K562 (cell line): ENCODE data around the gene DHRS11. TPM values are rescaled to one million over a fixed set of nuclear protein-coding genes. Genes with fewer than 3 reads are reported as not detected.

Experiments
- ATAC-seq: fragments of 200-7000 bp; cut with Tn5 transposase; 3 replicates; pipeline ENCODE4 v1.9.1; 2020; ENCODE audit warnings: moderate library complexity
- BruUV-seq: library from RNA; stranded (reverse); fragments of 400-500 nt; replicated peaks from 2 replicates; lab custom pipeline; 2021; lab: Mats Ljungman, UMichigan
- CTCF ChIA-PET: fragments of 300-600 bp; formaldehyde crosslinking; extraction: SDS; loops from one replicate; lab custom pipeline; 2021; ENCODE audit warnings: low intra/inter-chr PET ratio; lab: Yijun Ruan, JAX
- POLR2A ChIA-PET: fragments of 300-600, 350-650 bp; sonication (Branson Sonifier 250); formaldehyde crosslinking; extraction: SDS; loops from one replicate; lab custom pipeline; 2021; ENCODE audit warnings: antibody characterized with exemption, inconsistent platforms; lab: Yijun Ruan, JAX
- DNase-seq, 4 experiments: peaks; one replicate each; pipeline versions ENCODE4 v3.0.0 to v3.0.0-alpha.2; 2011 to 2018; ENCODE audit warnings: low spot score in 3 of 4, mixed read lengths in 3 of 4; ENCODE audit errors: extremely low read depth in 1 of 4
- FAIRE-seq: peaks from 2 replicates; lab custom pipeline; 2011; peaks lifted over from hg19 to GRCh38; lab: Jason Lieb, UNC
- H2AFZ ChIP-seq: 2 replicates; pipeline ENCODE4 v1.6.0; 2011; ENCODE audit warnings: low read depth, low read length, control low read depth, inconsistent platforms
- H3K27ac ChIP-seq: fragments of 200-600 bp; 3 replicates; pipeline ENCODE4 v1.8.0; 2011; ENCODE audit warnings: low read depth, mild to moderate bottlenecking, control low read depth, inconsistent platforms, low read length, moderate library complexity, mixed read lengths; ENCODE audit errors: extremely low read depth
- H3K27me3 ChIP-seq, 2 experiments: fragments of 300-600 bp in 1 of 2; 2 replicates in 1 of 2; 3 replicates in 1 of 2; pipeline versions ENCODE4 v1.6.0 to v1.8.0; 2011; ENCODE audit warnings: inconsistent platforms in 2 of 2, low read length in 2 of 2, mild to moderate bottlenecking in 1 of 2, mixed read lengths in 1 of 2, moderate library complexity in 1 of 2; ENCODE audit not compliant: control insufficient read depth in 2 of 2, insufficient read depth in 2 of 2
- H3K36me3 ChIP-seq: fragments of 300-600 bp; 3 replicates; pipeline ENCODE4 v1.8.0; 2011; ENCODE audit warnings: mild to moderate bottlenecking, low read length, inconsistent platforms; ENCODE audit not compliant: control insufficient read depth, insufficient read depth
- H3K4me1 ChIP-seq, 2 experiments: fragments of 200-600 bp in 1 of 2; replicated peaks in 1 of 2; 2 replicates in 1 of 2; 3 replicates in 1 of 2; pipeline versions ENCODE4 v1.5.1 to v1.8.0; 2011; ENCODE audit warnings: inconsistent platforms in 2 of 2, low read length in 2 of 2, mild to moderate bottlenecking in 1 of 2, mixed read lengths in 1 of 2, moderate library complexity in 1 of 2; ENCODE audit not compliant: control insufficient read depth in 2 of 2, insufficient read depth in 2 of 2
- H3K4me2 ChIP-seq: 2 replicates; pipeline ENCODE4 v1.6.1; 2011; ENCODE audit warnings: low read length, control low read depth, inconsistent platforms, mixed read lengths; ENCODE audit not compliant: insufficient read depth
- H3K4me3 ChIP-seq: fragments of 200-600 bp; sonication (generic), shearing (Covaris generic); 2 replicates; pipeline ENCODE4 v1.5.1; 2016; ENCODE audit warnings: control low read depth, inconsistent platforms
- H3K79me2 ChIP-seq: fragments of 200-600 bp; 3 replicates; pipeline ENCODE4 v1.8.0; 2011; ENCODE audit warnings: low read length, inconsistent platforms; ENCODE audit not compliant: control insufficient read depth, insufficient read depth
- H3K9ac ChIP-seq, 2 experiments: 2 replicates each; pipeline versions ENCODE4 v1.6.0 to v1.6.1; 2011; ENCODE audit warnings: low read depth in 2 of 2, low read length in 2 of 2, control low read depth in 1 of 2, inconsistent platforms in 1 of 2, mild to moderate bottlenecking in 1 of 2, mixed read lengths in 1 of 2; ENCODE audit not compliant: insufficient read depth in 1 of 2
- H3K9me1 ChIP-seq: one replicate; pipeline ENCODE4 v1.6.0; 2011; ENCODE audit warnings: inconsistent platforms, mild to moderate bottlenecking, low read length, moderate library complexity; ENCODE audit not compliant: control insufficient read depth, insufficient read depth
- H3K9me3 ChIP-seq: replicated peaks from 2 replicates; pipeline ENCODE4 v1.5.1; 2011; ENCODE audit warnings: low read depth, low read length, inconsistent platforms; ENCODE audit not compliant: control insufficient read depth, insufficient read depth
- H4K20me1 ChIP-seq: replicated peaks from 2 replicates; pipeline ENCODE4 v1.6.1; 2011; ENCODE audit warnings: low read length, inconsistent platforms, mixed read lengths; ENCODE audit not compliant: control insufficient read depth, insufficient read depth
- ATF3 ChIP-seq, 2 experiments: fragments of 450-650 bp in 1 of 2; sonication (generic) in 1 of 2; formaldehyde crosslinking in 1 of 2; IDR thresholded peaks in 1 of 2; conservative IDR thresholded peaks in 1 of 2; 2 replicates each; pipeline versions ENCODE4 v1.6.1 to v1.8.1; 2016 to 2023; ENCODE audit warnings: mild to moderate bottlenecking in 2 of 2, moderate library complexity in 2 of 2, inconsistent platforms in 1 of 2, missing genetic modification reagents in 1 of 2
- CBX5 ChIP-seq: IDR thresholded peaks from 2 replicates; pipeline ENCODE4 v1.6.1; 2014; ENCODE audit warnings: low read depth, borderline replicate concordance
- EWSR1 ChIP-seq: fragments of 450-650 bp; IDR thresholded peaks from 2 replicates; pipeline ENCODE4 v1.6.1; 2018; ENCODE audit warnings: borderline replicate concordance, mild to moderate bottlenecking, low read depth, moderate library complexity; ENCODE audit not compliant: partially characterized antibody
- FUS ChIP-seq: fragments of 200-400 bp; formaldehyde crosslinking; optimal IDR thresholded peaks from 2 replicates; pipeline ENCODE3; 2017; ENCODE audit warnings: low read depth, low read length
- HIVEP1 ChIP-seq: fragments of 250-450 bp; sonication (Bioruptor Pico); IDR thresholded peaks from 2 replicates; pipeline ENCODE4 v1.4.0; 2020; ENCODE audit warnings: mild to moderate bottlenecking
- MNT ChIP-seq, 2 experiments: fragments of 450-650 bp; conservative IDR thresholded peaks; 2 replicates each; pipeline ENCODE4 v1.6.1; 2017; ENCODE audit warnings: mild to moderate bottlenecking in 2 of 2, moderate library complexity in 2 of 2
- NFYB ChIP-seq: IDR thresholded peaks from 2 replicates; pipeline ENCODE4 v1.6.1; 2011; ENCODE audit warnings: mild to moderate bottlenecking, moderate library complexity; ENCODE audit not compliant: insufficient read length; ENCODE audit errors: extremely low read depth
- NKRF ChIP-seq: fragments of 450-650 bp; IDR thresholded peaks from 2 replicates; pipeline ENCODE4 v1.6.1; 2016; ENCODE audit warnings: borderline replicate concordance
- NONO ChIP-seq, 2 experiments: fragments of 200-400 bp in 1 of 2; fragments of 450-650 bp in 1 of 2; formaldehyde crosslinking in 1 of 2; IDR thresholded peaks; 2 replicates each; pipeline ENCODE4 v1.6.1; 2017; ENCODE audit warnings: low read depth in 2 of 2, mild to moderate bottlenecking in 2 of 2, moderate library complexity in 2 of 2, low read length in 1 of 2
- TCFL5 ChIP-seq: fragments of 250-450 bp; sonication (Bioruptor Pico); conservative IDR thresholded peaks from 2 replicates; pipeline ENCODE4 v1.6.1; 2021; ENCODE audit warnings: mild to moderate bottlenecking, moderate library complexity, matching md5 sums
- XRCC3 ChIP-seq: fragments of 450-650 bp; IDR thresholded peaks from 2 replicates; pipeline ENCODE4 v1.6.1; 2017; ENCODE audit warnings: mild to moderate bottlenecking, moderate library complexity
- ZBTB34 ChIP-seq: fragments of 250-450 bp; sonication (Bioruptor Pico); IDR thresholded peaks from 2 replicates; pipeline ENCODE4 v1.8.0; 2021; ENCODE audit warnings: mild to moderate bottlenecking, moderate library complexity
- ZC3H8 ChIP-seq: fragments of 450-650 bp; IDR thresholded peaks from 2 replicates; pipeline ENCODE4 v1.6.1; 2017
- ZNF668 ChIP-seq: fragments of 250-450 bp; sonication (Bioruptor Pico); IDR thresholded peaks from 2 replicates; pipeline ENCODE4 v1.8.0; 2022; ENCODE audit warnings: mild to moderate bottlenecking, inconsistent platforms
- ZNF785 ChIP-seq: fragments of 250-450 bp; sonication (Bioruptor Pico); IDR thresholded peaks from 2 replicates; pipeline ENCODE4 v1.4.0; 2020; ENCODE audit warnings: mild to moderate bottlenecking
- WGBS: fragments of 100-300 bp; shearing (Covaris generic); methylation state at CpG from one replicate; pipeline ENCODE4 v1.1.6; 2016; ENCODE audit warnings: low coverage, mixed read lengths; ENCODE audit not compliant: insufficient coverage; ENCODE audit errors: missing lambda C conversion rate; 5-methylcytosine and 5-hydroxymethylcytosine counted together
- in situ Hi-C: fragments of 300-500 bp; cut with MboI; formaldehyde crosslinking; loops from 4 replicates; pipeline ENCODE4 v1.15.0; 2018; ENCODE audit warnings: inconsistent platforms, mixed read lengths
- intact Hi-C: fragments of 100-400 bp; cut with micrococcal nuclease; formaldehyde crosslinking; loops from 2 replicates; pipeline ENCODE4 v1.14.2; 2022
- polyA plus RNA-seq, 8 experiments: library from polyadenylated mRNA; depleted of rRNA in 4 of 8; stranded (reverse) in 5 of 8; unstranded in 3 of 8; fragments of >200 nt; fragmentation: Nextera tagmentation in 2 of 8; fragmentation: Illumina TruSeq in 1 of 8; extraction: Ambion mirVana in 2 of 8; extraction: Trizol in 1 of 8; gene quantifications; 2 replicates each; pipeline versions ENCODE4 v1.2.1 to v1.2.3, GENCODE V29; 2011 to 2014; ENCODE audit warnings: inconsistent platforms in 1 of 8, missing spikeins in 1 of 8
- total RNA-seq, 7 experiments: library from RNA; depleted of rRNA in 6 of 7; stranded (reverse); fragments of >200 nt in 6 of 7; fragmentation: Illumina TruSeq in 2 of 7; extraction: Trizol in 2 of 7; gene quantifications; 2 replicates each; pipeline versions ENCODE4 v1.2.1 to v1.2.3, GENCODE V29; 2011 to 2021; ENCODE audit warnings: low replicate concordance in 1 of 7

Gene DHRS11
- total and polyA plus RNA-seq, 9 of the 15 experiments (the other 6 are each of a cell fraction or from before 2014, with no cell fraction given): 15.2 to 123 (median 59.8) TPM

- TF ChIP-seq NKRF (no peak), CBX5 (no peak), HIVEP1 (CRISPR knock-in tag) (no peak), NONO (IDR thresholded peaks at IDR 0.05; ENCODE audit: low read depth in 2 of 2, low read length in 1 of 2) (no peak), ZBTB34 (CRISPR knock-in tag) (no peak)
These were observed 13.0 kb upstream of the DHRS11 start (continued) for GRCh38 chr17:36578671-36579070.

- Histone ChIP-seq H3K4me1 (no peaks in the 10 kb centered on the region), H3K9me3 (no peaks in the 10 kb centered on the region), H3K27me3 (no peaks in the 10 kb centered on the region), H3K36me3 (peaks cover 87% of the 10 kb centered on the region), H3K4me2 (no peak overlapping the region), H3K79me2 (peaks cover 5% of the 10 kb centered on the region; the same call in 1 of the 3 replicates), H3K4me3 (no peak overlapping the region), H3K9me1 (no peaks in the 10 kb centered on the region), H3K9ac (no peak overlapping the region), H3K27ac (no peak overlapping the region), H4K20me1 (no peaks in the 10 kb centered on the region), H2AFZ (no peak overlapping the region)
- ATAC-seq: no peak
- ChIA-PET CTCF (no interaction called here), POLR2A (interaction anchor here (1.0 to 4.0 kb wide), 3 partner anchors 10 to 17 kb away, joined by 3 to 19 read pairs (median 10); partner anchors contain the start of gene MRM1)
- 71% methylated on average over 1 of the region's 1 CpG for WGBS
- no TSS peak for BruUV-seq
- no peak for TF ChIP-seq NFYB
- TF ChIP-seq ZNF668 (CRISPR knock-in tag): no peak
- no peak for TF ChIP-seq ZC3H8
- no peak for TF ChIP-seq ATF3 (IDR thresholded peaks at IDR 0.05)
- TF ChIP-seq ATF3 (CRISPR knock-in tag; conservative IDR thresholded peaks at IDR 0.05): no peak
- TF ChIP-seq TCFL5 (CRISPR knock-in tag): no peak
- no peak for TF ChIP-seq FUS
- no peak for TF ChIP-seq ZNF785 (CRISPR knock-in tag)
- TF ChIP-seq MNT (conservative IDR thresholded peaks at IDR 0.05): no peak
- TF ChIP-seq XRCC3: no peak
- TF ChIP-seq EWSR1: no peak
- FAIRE-seq: no peak
- intact Hi-C loops (no loop called here), in situ Hi-C loops (no loop called here)
- no peak for DNase-seq
These were observed 7.9 kb upstream of the DHRS11 start for GRCh38 chr17:36583787-36584186.
